ENCODE results near the gene SNRPD3.
"Not testable (repeated sequence)": the region's sequence is repeated elsewhere in the genome, so short reads cannot be mapped to it uniquely, and the experiment has no call there.

Gene SNRPD3

GRCh38 chr22:24555165-24556039 lies at the start of gene SNRPD3:
Gene SNRPD3, plus strand, starts transcription at chr22:24555999. Its CDS starts 1,676 bp downstream, at chr22:24557675.
- DNase-seq: peak; percentile 100

GRCh38 chr22:24506802-24507438 lies 48.9 kb upstream of the SNRPD3 start:
- no peak for DNase-seq

GRCh38 chr22:24507716-24508115 lies 48.1 kb upstream of the SNRPD3 start:
- no peak for DNase-seq

GRCh38 chr22:24510637-24511625 lies 44.9 kb upstream of the SNRPD3 start:
- DNase-seq: no peak

- DNase-seq: no peak
Measured at GRCh38 chr22:24512043-24512442, 43.8 kb upstream of the SNRPD3 start.

GRCh38 chr22:24513378-24514240 lies 42.2 kb upstream of the SNRPD3 start:
- DNase-seq: no peak

- DNase-seq: no peak
Measured at GRCh38 chr22:24514241-24515026, 41.4 kb upstream of the SNRPD3 start.

- DNase-seq: no peak
Measured at GRCh38 chr22:24515027-24515338, 40.8 kb upstream of the SNRPD3 start.

GRCh38 chr22:24516301-24516737 lies 39.5 kb upstream of the SNRPD3 start:
- DNase-seq: no peak

- DNase-seq: no peak
Measured at GRCh38 chr22:24517446-24517845, 38.4 kb upstream of the SNRPD3 start.

GRCh38 chr22:24518228-24518627 lies 37.6 kb upstream of the SNRPD3 start:
- no peak for DNase-seq

GRCh38 chr22:24518771-24519485 lies 36.9 kb upstream of the SNRPD3 start:
- DNase-seq: no peak

GRCh38 chr22:24519496-24519895 lies 36.3 kb upstream of the SNRPD3 start:
- no peak for DNase-seq

GRCh38 chr22:24521791-24522245 lies 34.0 kb upstream of the SNRPD3 start:
- DNase-seq: peak; percentile 25 to 39

- DNase-seq: no peak
Measured at GRCh38 chr22:24523873-24524272, 31.9 kb upstream of the SNRPD3 start.

GRCh38 chr22:24525416-24526037 lies 30.3 kb upstream of the SNRPD3 start:
- peak; percentile 79 to 86 for DNase-seq

GRCh38 chr22:24526191-24526590 lies 29.6 kb upstream of the SNRPD3 start:
- no peak for DNase-seq

- no peak for DNase-seq
Measured at GRCh38 chr22:24529898-24530297, 25.9 kb upstream of the SNRPD3 start.

- DNase-seq: not testable (repeated sequence)
Measured at GRCh38 chr22:24530968-24531367, 24.8 kb upstream of the SNRPD3 start.

GRCh38 chr22:24532075-24532474 lies 23.7 kb upstream of the SNRPD3 start:
- no peak for DNase-seq
